NCI-H128 (cell line): Measurements from ENCODE around the gene APOM.

Experiments
- DNase-seq: peaks from one replicate; lab custom pipeline; 2025; ENCODE audit not compliant: unreplicated experiment; lab: John Stamatoyannopoulos, UW

Gene APOM

DNA sequence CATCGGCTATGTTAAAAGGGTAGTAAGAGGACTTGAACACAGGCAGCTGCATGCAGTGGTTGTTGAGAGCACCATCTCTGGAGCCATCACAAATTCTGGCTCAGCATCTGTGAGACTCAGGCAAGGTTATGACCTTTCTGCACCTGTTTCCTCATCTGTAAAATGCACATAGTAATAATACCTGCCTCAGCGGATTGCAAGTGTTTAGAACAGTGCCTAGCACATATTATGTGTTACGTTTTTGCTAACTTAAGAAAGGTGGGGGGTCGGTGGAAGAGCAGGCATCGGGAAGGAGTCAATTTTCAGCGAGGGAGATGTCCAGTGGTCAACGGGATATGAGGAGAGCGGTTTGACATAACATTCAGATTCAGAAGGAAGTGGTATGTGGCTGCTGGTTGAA, 22.3 kb downstream of the APOM start:
- DNase-seq = no peak

GRCh38 chr6:31680226-31681134, 24.8 kb downstream of the APOM start, which contains the start of gene LY6G5C:
TSS of gene LY6G5C (minus strand) at chr6:31681067. CDS start at chr6:31680373, 694 bp downstream.
- DNase-seq = peak; percentile 51

DNA sequence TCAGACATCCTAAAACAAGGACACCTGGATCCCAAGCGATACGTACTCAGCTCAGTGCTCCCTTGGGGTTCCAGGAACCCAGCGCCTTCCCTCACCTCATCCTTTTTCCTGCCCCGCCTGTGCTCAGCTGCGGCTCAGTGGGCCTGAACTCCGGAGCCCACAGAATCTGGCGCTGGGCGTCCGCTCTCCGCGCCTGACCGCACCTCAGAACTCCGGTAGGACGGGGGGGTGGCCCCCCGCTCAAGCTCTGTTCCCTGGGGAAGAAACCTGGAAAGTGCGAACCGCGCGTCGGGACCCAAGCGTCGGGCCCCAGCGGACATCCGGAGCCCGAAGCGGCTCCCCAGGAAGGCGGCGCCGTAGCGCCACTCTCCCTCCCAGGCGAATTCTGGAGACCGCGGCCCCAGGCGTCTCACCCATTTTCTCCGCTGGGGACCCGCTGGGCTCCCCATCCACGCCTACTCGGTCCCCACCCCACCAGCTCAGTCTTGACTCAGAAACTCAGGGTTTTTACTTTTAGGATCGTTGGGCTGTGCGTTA, 25.5 kb downstream of the APOM start:
- DNase-seq = no peak

- DNase-seq = no peak
Measured at GRCh38 chr6:31683591-31683990, 27.9 kb downstream of the APOM start.

DNA sequence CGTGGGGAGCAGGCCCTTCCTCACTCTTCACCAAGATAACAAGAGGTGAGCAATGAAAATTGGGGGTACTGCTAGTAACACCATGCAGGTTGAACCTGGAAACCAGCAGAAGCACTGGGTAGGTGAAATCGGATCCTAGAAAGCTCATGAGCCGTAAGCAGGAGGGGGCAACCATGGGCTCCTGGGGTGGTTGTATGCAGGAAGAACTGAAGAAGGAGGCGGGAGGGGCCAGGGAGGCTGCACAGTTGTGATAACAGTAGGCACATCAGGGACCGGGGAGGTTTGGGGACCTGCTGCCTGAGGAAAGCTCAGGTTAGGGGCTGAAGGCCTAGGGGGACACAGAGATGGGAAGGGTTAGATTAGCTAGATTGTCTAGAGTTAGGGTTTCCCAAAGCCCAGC, 30.8 kb downstream of the APOM start:
- DNase-seq = no peak

DNA sequence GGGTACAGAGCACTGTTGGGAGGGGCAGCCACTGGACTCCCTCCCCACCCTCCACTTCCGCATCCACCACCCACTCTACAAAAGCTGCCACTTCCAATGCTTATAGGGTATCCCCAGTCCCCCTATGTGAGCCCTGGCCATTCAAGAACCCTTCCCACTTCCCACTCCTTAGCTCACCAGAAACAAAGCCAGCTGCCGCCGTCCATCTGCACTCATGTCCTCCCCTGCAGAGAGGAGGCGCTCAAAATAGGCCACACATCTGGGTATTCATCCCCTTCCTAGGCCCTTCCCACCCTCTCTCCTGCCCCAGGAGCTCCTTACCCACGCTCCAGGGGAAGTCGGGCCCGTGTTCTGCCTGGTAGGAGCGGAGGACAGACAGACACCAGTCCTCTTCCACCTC, 31.6 kb downstream of the APOM start:
- no peak for DNase-seq

GRCh38 chr6:31687860-31688693, 32.4 kb downstream of the APOM start:
- DNase-seq = no peak

DNA sequence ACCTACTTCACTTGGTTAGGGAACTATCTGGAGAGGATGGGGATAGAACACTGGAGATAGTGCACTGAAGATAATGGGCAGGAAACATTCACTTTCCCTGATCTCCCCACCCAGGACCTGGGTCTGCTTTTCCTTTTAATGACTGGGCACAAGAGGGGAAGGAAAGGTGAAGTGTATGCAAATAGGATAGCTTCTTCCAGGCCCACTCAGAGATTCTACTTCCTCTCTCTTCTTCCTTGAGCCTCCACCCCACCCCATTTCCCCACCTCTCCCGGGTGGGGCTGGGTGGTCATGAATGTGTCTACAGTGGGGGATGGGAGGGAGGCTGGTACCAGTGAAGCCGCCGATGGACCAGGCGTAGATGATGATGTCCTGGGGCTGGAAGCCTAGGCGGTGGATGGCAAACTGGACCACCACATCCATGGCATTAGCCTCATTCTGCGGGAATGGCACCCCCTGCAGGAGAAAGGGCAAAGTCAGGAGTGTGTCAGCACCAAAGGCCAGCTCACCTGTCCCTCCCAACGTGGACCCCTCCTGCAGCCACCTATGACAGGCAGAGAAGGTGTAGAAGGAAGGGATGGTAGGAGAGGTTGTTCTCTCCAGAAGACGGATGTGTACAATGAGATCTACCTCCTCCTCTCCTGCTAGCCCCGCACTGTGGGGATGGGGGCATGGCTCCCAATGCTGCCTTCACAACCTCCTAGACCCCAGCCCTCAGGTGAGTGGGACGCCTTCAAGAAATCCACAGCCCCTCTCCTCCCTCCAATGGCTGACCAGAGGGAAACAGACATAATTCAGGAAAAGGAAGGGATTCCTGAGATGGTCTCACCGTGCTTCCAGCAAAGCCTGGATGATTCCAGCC, 33.8 kb downstream of the APOM start:
- DNase-seq = no peak

- DNase-seq = no peak
Measured at GRCh38 chr6:31690231-31691077, 34.8 kb downstream of the APOM start.

GRCh38 chr6:31691078-31691463, 35.4 kb downstream of the APOM start:
- DNase-seq = no peak

DNA sequence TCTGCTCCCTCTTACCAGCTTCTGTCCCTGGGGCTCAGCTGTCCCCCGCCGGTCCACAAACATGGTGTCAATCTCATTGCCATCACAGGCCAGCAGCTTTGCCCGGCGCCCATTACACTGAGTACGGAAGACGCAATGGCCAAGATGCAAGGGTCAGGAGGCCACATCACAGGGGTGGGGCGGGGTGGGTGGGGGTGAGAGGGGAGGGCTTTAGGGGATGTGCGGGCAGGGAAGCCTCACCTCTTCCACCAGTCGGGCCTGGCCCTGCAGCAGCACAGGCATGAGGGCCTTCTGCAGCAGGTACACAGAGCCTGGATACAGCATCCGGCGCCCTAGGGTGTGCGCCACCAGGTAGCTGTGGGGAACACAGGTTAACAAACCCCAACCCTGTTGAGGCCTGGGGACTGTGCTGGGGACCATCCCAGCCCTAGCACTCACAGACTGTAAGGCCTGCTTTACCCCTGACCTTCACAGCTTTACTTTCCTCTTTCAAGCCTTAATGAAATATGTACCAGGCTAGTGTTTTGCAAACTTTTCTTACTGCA, 35.9 kb downstream of the APOM start:
- no peak for DNase-seq

- no peak for DNase-seq
Measured at GRCh38 chr6:31692353-31692752, 36.7 kb downstream of the APOM start.

GRCh38 chr6:31692886-31693285, 37.2 kb downstream of the APOM start:
- DNase-seq = no peak

DNA sequence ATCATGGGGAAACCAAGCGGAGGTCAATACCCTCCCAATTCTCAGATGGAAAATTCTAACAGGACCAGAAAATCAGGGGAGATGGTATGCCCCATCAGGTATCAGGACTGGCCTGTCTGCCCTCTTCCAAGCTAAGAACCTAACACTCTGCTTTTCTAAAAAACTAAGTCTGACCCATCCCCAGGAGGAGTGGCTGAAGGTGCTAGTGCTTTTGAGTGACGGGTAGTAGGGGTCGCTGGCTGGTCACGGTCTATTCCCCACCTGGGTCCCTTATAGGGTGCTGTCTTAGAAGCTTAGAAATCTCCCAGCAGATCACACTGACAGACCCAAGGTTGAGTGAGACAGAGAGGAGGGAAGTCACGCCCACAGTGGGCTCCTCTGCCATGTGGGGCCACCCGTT, 37.8 kb downstream of the APOM start:
- DNase-seq = no peak

GRCh38 chr6:31697555-31697954, 41.9 kb downstream of the APOM start:
- DNase-seq = no peak

DNA sequence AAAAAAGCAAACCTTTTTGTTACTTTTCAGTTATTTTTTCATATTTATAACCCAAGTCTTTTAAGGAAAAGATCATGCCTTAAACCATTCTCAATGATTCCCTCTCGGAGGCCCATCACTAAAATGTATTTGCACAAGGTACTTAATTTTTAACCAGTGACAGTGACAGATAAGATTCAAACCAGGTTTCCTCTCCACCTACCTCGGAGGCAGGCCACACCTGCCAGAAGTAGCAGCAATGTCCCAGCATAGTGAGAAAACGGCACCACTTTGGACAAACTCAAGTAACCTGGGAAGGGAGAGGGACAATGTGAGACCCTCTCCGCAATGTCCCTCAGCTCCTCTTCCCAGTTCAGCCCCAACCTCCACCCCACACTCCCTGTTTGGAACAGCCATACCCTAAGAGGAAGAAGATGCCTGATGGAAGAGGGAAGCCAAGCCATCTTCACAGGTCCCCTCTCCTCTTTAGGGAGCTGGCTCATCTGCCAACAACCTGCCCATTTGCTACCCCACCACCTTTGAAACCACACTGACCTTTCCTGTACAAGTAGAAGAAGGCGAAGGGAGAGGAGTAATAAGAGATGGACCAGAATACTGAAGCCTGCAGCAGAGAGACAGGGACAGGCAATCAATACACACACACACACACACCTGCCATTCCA, 45.2 kb downstream of the APOM start:
- DNase-seq = no peak

DNA sequence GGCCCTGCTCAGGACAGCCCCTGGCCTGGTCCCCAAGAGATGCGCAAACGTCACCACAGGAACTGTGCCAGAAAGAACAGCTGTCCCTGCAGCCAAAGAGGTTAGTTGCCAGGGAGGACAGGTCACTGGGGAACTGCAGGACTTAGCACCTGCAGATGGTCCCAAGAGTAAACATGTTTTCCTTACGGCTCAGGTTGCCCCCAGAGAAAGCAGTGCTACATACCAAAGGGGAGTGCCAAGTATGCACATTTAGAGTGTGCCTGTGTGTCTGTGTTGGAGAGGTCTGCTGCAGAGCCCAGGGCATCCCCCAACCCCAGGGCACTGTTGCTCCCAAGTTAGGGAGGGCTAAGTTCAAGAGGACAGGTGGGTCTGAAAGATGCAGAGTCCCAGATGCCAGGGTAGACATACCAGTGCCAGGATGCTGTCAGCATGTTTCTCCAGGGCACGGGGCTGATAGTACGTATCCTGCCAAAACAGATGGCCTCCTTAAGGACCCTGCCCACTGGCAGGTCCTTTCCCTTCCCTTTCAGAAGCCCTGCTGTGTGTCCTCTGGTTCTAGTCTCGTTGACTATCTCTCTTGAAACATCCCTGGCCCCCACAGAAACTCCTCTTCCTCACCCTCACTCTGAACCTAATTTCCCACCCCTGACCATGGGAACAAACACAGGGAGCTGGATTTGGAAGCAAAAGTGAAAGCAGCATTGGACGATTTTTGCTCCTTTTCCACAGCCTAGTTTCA, 46.1 kb downstream of the APOM start:
- no peak for DNase-seq

DNA sequence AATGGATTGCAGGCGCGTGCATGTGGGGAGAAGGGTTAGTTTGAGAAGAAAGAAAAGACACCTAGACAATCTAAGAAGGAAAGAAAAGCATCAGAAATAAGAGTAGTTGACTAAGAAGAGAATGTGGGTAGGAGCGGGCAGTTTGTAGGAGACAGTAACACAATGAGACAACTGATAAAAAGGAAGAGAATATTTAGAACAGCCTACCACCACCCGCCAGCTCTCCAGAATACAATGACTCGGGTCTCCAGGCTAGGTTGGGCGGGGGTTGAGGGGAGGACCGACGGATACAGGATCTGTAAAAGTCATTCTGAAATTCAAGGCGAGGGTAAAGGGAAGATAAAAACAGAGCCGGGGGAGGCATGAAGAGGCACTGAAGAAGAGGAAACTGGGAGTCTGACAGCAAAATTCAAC, 46.7 kb downstream of the APOM start:
- no peak for DNase-seq
